ENCODE measurements around the gene BRIP1.

The BRIP1 gene

DNA sequence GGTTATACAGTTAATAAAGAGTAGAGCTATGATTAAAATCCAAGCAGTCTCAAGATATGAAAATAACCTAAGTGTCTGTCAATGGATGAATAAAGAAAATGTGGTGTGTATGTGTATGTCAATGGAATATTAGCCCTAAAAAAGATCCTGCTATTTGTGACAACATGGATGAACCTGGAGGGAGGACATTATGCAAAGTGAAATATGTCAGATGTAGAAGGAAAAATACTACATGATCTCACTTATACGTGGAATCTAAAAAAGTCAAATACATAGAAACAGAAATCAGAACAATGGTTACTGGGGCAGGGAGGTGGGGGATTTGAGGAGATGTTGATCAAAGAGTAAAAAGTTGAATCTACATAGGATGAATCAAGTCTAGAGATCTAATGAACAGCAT is 20.4 kb downstream of the BRIP1 start:
- Histone ChIP-seq H3K9ac (ENCODE audit: low read depth, low read length) (no peak overlapping the region), H3K4me1 (ENCODE audit: insufficient read depth, low read length) (no peaks in the 10 kb centered on the region), H3K9me3 (ENCODE audit: insufficient read depth, low read depth, low read length) (no peaks in the 10 kb centered on the region), H3K27me3 (ENCODE audit: insufficient read depth, low read length) (no peaks in the 10 kb centered on the region), H3K27ac (ENCODE audit: low read depth, low read length) (no peak overlapping the region), H3K4me3 (ENCODE audit: low read length) (no peak overlapping the region), H3K36me3 (ENCODE audit: insufficient read depth, low read length) (peaks cover 75% of the 10 kb centered on the region)
- no CpG with 5 or more reads among the region's 1 CpG for WGBS

DNA sequence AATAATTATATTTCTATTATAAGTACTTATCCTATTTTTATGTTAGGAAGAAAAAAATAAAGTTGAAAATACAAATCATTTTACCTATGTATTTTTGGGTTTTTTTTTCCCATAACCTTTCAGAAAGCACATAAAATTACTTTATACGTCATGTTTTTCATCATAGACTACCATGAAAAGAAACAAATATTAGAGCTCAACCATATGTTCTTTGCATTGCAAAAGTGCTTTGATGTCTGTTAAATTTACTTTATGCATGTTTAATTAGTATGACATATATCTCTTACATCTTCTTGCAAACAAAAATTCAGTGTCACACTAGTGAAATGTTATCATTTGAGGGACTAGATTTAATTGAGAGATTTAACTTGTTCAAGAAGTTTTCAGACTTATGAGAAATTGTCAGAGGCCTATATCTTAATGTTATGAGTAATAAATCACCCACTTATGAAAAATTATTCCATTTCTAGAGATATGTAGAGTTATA is 24.0 kb downstream of the BRIP1 start:
- no peaks in the 10 kb centered on the region for H3K4me1 ChIP-seq (ENCODE audit: insufficient read depth, low read length)
- peaks cover 56% of the 10 kb centered on the region for H3K36me3 ChIP-seq (ENCODE audit: insufficient read depth, low read length)
- no peak overlapping the region for H3K4me3 ChIP-seq (ENCODE audit: low read length)
- H3K9ac ChIP-seq (ENCODE audit: low read depth, low read length), result no peak overlapping the region
- H3K27me3 ChIP-seq (ENCODE audit: insufficient read depth, low read length), result no peaks in the 10 kb centered on the region
- H3K9me3 ChIP-seq (ENCODE audit: insufficient read depth, low read depth, low read length), result no peaks in the 10 kb centered on the region
- 100% methylated on average over 1 of the region's 1 CpG for WGBS
- no peak overlapping the region for H3K27ac ChIP-seq (ENCODE audit: low read depth, low read length)

DNA sequence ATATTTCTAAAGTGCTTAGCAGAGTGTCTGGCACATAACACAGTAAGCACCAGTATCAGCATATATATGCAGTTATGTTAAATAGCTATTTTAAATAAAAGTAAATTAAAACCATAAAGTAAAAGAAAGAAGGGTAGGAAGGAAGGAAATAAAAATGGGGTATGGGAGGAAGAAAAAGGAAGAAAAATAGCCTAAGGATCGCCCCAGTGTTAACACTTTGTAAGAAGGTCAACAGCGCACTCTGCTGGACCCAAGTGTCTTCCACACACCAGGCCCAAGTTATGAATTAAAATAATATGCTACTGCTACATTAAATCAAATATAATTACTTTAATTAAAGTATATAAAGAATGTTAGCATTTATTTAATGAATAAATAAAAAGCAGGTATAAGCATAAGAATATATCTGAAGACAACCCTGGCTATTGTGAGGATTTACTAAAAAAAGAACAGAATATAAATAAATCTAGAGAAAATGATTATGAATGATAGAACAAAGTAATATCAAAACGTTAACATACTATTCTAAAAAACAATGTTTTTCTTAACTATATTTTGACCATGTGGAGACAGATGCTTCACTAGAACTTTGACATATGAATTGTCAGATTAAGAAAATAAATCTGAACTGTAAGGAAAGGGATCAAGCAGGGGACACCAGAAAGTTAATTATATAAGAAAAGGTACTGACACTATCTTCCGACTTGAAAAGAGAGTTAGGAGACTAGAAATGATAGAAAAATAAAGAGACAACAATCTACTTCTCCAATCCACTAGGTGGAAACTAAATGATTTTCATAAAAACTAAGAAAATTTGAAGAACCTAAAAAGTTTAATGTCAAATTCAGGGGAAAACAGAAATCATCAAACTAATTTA is 25.9 kb downstream of the BRIP1 start:
- 83% methylated on average over 2 of the region's 4 CpGs for WGBS

DNA sequence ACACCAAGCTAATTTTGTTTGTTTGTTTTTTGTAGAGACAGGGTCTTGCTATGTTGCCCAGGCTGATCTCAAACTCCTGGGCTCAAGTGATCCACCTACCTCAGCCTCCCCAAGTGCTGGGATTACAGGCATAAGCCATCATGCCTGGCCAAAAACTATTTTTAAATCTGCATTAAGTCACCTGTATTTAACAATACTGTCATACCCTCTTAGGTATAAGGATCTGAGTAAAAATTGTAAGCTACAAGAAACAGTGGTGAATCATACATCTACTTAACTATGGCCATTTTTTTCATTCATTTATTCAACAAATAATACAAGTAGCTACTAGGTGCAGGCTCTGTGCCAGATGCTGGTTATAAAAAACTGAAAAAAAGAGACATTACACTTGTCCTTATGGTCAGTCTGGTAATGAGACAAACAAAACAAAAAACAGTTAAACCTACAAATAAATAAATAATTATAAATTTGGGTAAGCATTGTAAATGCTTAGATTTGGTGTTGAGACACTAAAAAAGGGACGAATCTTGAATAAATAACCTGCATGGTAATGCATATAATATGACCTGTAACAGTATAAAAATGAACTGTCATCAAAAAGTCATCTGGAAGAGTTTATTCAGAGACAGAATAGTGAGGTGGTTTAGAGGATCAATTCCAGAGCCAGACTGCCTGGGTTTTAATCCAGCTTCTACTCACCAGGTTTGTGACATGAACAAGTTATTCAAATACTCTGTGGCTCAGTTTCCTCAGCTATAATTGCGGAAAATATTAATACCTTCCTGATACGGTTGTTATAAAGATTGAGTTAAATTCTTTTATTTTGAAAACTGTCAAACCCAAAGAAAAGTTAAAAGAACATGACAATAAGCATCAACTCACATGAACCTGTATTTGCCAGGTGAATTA is 26.8 kb downstream of the BRIP1 start:
- no peak overlapping the region for H3K9ac ChIP-seq (ENCODE audit: low read depth, low read length)
- peaks cover 5% of the 10 kb centered on the region for H3K4me1 ChIP-seq (ENCODE audit: insufficient read depth, low read length)
- WGBS, result 91% methylated on average over 3 of the region's 3 CpGs
- H3K9me3 ChIP-seq (ENCODE audit: insufficient read depth, low read depth, low read length), result no peaks in the 10 kb centered on the region
- H3K4me3 ChIP-seq (ENCODE audit: low read length), result no peak overlapping the region
- peaks cover 37% of the 10 kb centered on the region for H3K36me3 ChIP-seq (ENCODE audit: insufficient read depth, low read length)
- H3K27ac ChIP-seq (ENCODE audit: low read depth, low read length), result no peak overlapping the region
- H3K27me3 ChIP-seq (ENCODE audit: insufficient read depth, low read length), result no peaks in the 10 kb centered on the region

More for the DNA sequence above, 25.9 kb downstream of the BRIP1 start:
- no peak overlapping the region for H3K9ac ChIP-seq (ENCODE audit: low read depth, low read length)
- H3K9me3 ChIP-seq (ENCODE audit: insufficient read depth, low read depth, low read length), result no peaks in the 10 kb centered on the region
- H3K27ac ChIP-seq (ENCODE audit: low read depth, low read length), result no peak overlapping the region
- peaks cover 46% of the 10 kb centered on the region for H3K36me3 ChIP-seq (ENCODE audit: insufficient read depth, low read length)
- peaks cover 5% of the 10 kb centered on the region for H3K4me1 ChIP-seq (ENCODE audit: insufficient read depth, low read length)
- H3K27me3 ChIP-seq (ENCODE audit: insufficient read depth, low read length), result no peaks in the 10 kb centered on the region
- no peak overlapping the region for H3K4me3 ChIP-seq (ENCODE audit: low read length)

DNA sequence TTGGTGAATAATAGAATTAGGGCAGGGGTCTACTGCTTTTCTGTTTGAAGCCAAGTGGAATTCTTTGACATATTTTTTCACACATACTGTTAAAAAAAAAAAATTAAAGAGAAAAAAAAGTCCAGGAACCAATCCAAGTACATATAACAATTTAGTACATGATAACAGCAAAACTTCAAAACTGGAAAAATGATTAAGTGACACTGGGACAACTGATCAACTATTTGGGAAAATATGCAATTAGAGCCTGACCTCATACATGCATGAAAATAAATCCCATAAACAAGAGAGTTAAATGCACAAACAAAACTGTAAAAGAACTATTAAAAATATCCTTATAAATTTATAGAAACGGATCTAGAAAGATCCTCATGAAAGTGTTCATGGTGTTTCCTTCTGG is 27.7 kb downstream of the BRIP1 start:
- H3K27ac ChIP-seq (ENCODE audit: low read depth, low read length), result no peak overlapping the region
- 100% methylated on average over 1 of the region's 1 CpG for whole genome bisulfite sequencing
- H3K36me3 ChIP-seq (ENCODE audit: insufficient read depth, low read length), result peaks cover 36% of the 10 kb centered on the region
- H3K4me1 ChIP-seq (ENCODE audit: insufficient read depth, low read length), result peaks cover 5% of the 10 kb centered on the region
- H3K27me3 ChIP-seq (ENCODE audit: insufficient read depth, low read length), result no peaks in the 10 kb centered on the region
- H3K4me3 ChIP-seq (ENCODE audit: low read length), result no peak overlapping the region
- H3K9me3 ChIP-seq (ENCODE audit: insufficient read depth, low read depth, low read length), result no peaks in the 10 kb centered on the region
- no peak overlapping the region for H3K9ac ChIP-seq (ENCODE audit: low read depth, low read length)

DNA sequence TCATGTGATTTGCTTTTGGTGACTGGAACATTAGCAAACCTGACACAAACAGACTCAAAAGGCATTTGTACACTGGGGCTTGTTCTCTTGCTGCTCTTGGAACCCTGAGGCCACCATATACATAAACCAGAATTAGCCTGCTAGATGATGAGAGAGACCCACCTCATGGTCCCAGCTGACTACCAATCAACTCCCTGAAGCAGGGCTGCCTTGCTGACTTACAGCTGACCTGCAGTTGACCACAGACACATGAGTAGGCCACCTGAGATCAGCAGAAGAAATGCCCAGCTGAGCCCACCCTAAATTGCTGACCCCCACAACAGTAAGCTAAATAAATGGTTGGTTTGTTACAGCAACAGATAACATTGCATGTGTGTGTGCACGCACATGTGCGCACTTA is 28.7 kb downstream of the BRIP1 start:
- no peaks in the 10 kb centered on the region for H3K9me3 ChIP-seq (ENCODE audit: insufficient read depth, low read depth, low read length)
- no peak overlapping the region for H3K9ac ChIP-seq (ENCODE audit: low read depth, low read length)
- no peak overlapping the region for H3K4me3 ChIP-seq (ENCODE audit: low read length)
- H3K27ac ChIP-seq (ENCODE audit: low read depth, low read length), result no peak overlapping the region
- WGBS, result 100% methylated on average over 2 of the region's 2 CpGs
- H3K36me3 ChIP-seq (ENCODE audit: insufficient read depth, low read length), result peaks cover 36% of the 10 kb centered on the region
- no peaks in the 10 kb centered on the region for H3K27me3 ChIP-seq (ENCODE audit: insufficient read depth, low read length)
- H3K4me1 ChIP-seq (ENCODE audit: insufficient read depth, low read length), result peaks cover 5% of the 10 kb centered on the region

DNA sequence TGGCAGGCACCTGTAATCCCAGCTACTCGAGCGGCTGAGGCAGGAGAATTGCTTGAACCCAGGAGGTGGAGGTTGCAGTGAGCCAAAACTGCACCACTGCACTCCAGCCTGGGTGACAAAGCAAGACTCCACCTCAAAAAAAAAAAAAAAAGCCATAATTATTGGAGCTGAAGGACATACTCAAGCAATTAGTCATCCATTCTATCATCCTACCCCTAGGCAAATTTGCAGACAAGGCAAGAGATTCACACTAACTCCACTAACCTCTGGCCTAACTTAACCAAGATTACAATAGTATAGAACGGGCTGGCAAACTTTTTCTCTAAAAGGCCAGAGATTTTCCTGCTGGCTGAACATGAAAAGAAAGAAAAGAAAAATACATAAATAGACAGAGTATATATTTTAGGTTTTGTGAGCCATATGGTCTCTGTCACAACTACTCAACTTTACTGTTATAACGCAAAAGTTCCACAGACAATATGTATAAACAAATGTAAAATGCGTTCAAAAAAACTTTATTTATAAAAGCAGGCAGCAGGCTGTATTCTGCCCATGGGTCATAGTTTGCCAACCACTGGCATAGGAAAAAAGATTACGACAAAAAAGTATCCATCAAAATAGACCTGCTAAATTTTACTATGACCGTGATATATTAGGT is 29.7 kb downstream of the BRIP1 start:
- H3K4me1 ChIP-seq (ENCODE audit: insufficient read depth, low read length), result peaks cover 5% of the 10 kb centered on the region
- no peak overlapping the region for H3K27ac ChIP-seq (ENCODE audit: low read depth, low read length)
- no peak overlapping the region for H3K9ac ChIP-seq (ENCODE audit: low read depth, low read length)
- peaks cover 2% of the 10 kb centered on the region; the same call in 1 of the 2 replicates for H3K9me3 ChIP-seq (ENCODE audit: insufficient read depth, low read depth, low read length)
- WGBS, result 90% methylated on average over 5 of the region's 7 CpGs
- H3K27me3 ChIP-seq (ENCODE audit: insufficient read depth, low read length), result no peaks in the 10 kb centered on the region
- H3K36me3 ChIP-seq (ENCODE audit: insufficient read depth, low read length), result peaks cover 34% of the 10 kb centered on the region
- H3K4me3 ChIP-seq (ENCODE audit: low read length), result no peak overlapping the region

DNA sequence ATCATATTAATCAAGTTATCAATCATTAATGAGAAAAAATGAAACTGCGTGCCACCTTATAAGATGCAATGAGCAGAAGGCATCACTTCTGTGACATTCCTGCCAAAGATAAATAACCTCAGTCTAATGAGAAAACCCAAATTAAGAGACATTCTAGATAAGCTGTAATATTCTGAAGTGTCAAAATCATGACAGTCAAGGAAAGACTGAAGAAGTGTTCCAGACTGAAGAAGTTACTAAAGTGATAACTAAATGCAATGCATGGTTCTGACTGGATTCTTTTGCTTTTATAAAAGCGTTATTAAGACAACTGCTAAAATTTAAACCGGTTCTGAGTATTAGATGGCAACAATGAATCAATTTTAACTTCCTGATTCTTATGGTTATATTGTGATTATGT is 30.9 kb downstream of the BRIP1 start:
- peaks cover 45% of the 10 kb centered on the region for H3K36me3 ChIP-seq (ENCODE audit: insufficient read depth, low read length)
- 98% methylated on average over 3 of the region's 3 CpGs for WGBS

DNA sequence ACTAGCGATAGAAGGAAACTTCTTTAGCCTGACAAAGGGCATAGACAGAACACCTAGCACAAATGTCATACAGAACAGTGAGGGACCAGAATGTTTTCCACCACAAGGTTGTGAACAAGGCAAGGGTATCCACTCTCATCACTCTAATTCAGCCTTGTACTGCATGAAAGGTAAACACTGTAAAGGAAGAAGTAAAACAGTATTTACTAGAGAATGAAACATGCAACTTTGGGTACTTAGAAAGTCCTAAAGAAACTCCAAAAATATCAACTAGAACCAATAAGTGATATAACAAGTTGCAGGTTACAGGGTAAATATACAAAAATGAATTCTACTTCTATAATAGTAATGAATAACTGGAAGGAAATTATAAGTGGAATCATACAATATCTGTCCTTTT is 32.2 kb downstream of the BRIP1 start:
- Histone ChIP-seq H3K36me3 (ENCODE audit: insufficient read depth, low read length) (peaks cover 34% of the 10 kb centered on the region), H3K27ac (ENCODE audit: low read depth, low read length) (no peak overlapping the region), H3K4me3 (ENCODE audit: low read length) (no peak overlapping the region), H3K27me3 (ENCODE audit: insufficient read depth, low read length) (no peaks in the 10 kb centered on the region), H3K4me1 (ENCODE audit: insufficient read depth, low read length) (peaks cover 5% of the 10 kb centered on the region), H3K9me3 (ENCODE audit: insufficient read depth, low read depth, low read length) (peaks cover 10% of the 10 kb centered on the region; the same call in 1 of the 2 replicates), H3K9ac (ENCODE audit: low read depth, low read length) (no peak overlapping the region)
- 98% methylated on average over 1 of the region's 1 CpG for WGBS

More for the DNA sequence above, 30.9 kb downstream of the BRIP1 start:
- peaks cover 5% of the 10 kb centered on the region for H3K4me1 ChIP-seq (ENCODE audit: insufficient read depth, low read length)
- no peak overlapping the region for H3K9ac ChIP-seq (ENCODE audit: low read depth, low read length)
- no peak overlapping the region for H3K27ac ChIP-seq (ENCODE audit: low read depth, low read length)
- no peaks in the 10 kb centered on the region for H3K27me3 ChIP-seq (ENCODE audit: insufficient read depth, low read length)
- no peak overlapping the region for H3K4me3 ChIP-seq (ENCODE audit: low read length)
- peaks cover 10% of the 10 kb centered on the region; the same call in 1 of the 2 replicates for H3K9me3 ChIP-seq (ENCODE audit: insufficient read depth, low read depth, low read length)

DNA sequence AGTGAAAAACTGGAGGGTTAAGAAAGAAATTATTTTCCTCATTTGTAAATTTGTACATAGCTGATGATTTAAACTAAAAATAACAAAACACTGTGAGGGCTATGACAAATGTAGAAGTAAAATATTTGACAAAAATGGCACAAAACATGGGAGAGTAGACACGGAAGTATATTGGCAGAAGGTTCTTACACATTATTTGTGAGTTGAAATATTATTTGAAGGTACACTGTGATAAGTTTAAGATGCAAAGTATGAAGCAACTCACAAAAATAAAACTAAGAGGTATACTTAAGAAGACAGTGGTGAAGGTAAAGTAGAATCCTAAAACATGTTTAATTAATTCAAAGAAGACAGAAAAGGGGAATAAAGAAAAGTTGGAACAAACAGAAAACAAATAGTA is 34.6 kb downstream of the BRIP1 start:
- H3K27me3 ChIP-seq (ENCODE audit: insufficient read depth, low read length), result no peaks in the 10 kb centered on the region
- H3K27ac ChIP-seq (ENCODE audit: low read depth, low read length), result no peak overlapping the region
- H3K4me1 ChIP-seq (ENCODE audit: insufficient read depth, low read length), result peaks cover 1% of the 10 kb centered on the region; the same call in 1 of the 2 replicates
- H3K4me3 ChIP-seq (ENCODE audit: low read length), result no peak overlapping the region
- H3K9me3 ChIP-seq (ENCODE audit: insufficient read depth, low read depth, low read length), result peaks cover 10% of the 10 kb centered on the region; the same call in 1 of the 2 replicates
- peaks cover 26% of the 10 kb centered on the region for H3K36me3 ChIP-seq (ENCODE audit: insufficient read depth, low read length)
- H3K9ac ChIP-seq (ENCODE audit: low read depth, low read length), result no peak overlapping the region
- WGBS, result 91% methylated on average over 1 of the region's 1 CpG
